Measurements from ENCODE around the gene SCCPDH. TPM values are rescaled to one million over a fixed set of nuclear protein-coding genes. Genes with fewer than 3 reads are reported as not detected.

Gene SCCPDH
- total and polyA plus RNA-seq, 2 donors (not counting 1 experiment from before 2014, with no cell fraction given), result 47.8 to 58.0 TPM

GRCh38 chr1:246815693-246816270 lies 91.6 kb downstream of the SCCPDH start:
- H3K79me2 ChIP-seq (ENCODE audit: control insufficient read depth, insufficient read depth, low read length), result no peaks in the 10 kb centered on the region
- peaks cover 8% of the 10 kb centered on the region for H3K27me3 ChIP-seq (ENCODE audit: control insufficient read depth, insufficient read depth, low read length)
- H4K20me1 ChIP-seq (ENCODE audit: control insufficient read depth, extremely low read depth, insufficient read depth, low read length), result no peaks in the 10 kb centered on the region
- H2AFZ ChIP-seq (ENCODE audit: low read length), result no peak overlapping the region
- TF ChIP-seq EZH2 (IDR thresholded peaks at IDR 0.05; ENCODE audit: low read length, missing control alignments) (no peak), CTCF (conservative IDR thresholded peaks at IDR 0.05 in 1 of 2, IDR thresholded peaks at IDR 0.05 in 1 of 2; ENCODE audit: low read depth in 1 of 2, low read length in 2 of 2) (no peak)
- DNase-seq (ENCODE audit: low read depth in 2 of 2), result no peak
- H3K4me2 ChIP-seq (ENCODE audit: extremely low read depth, insufficient read depth, low read length), result no peak overlapping the region
- H3K36me3 ChIP-seq (ENCODE audit: control insufficient read depth, insufficient read depth, low read length), result no peaks in the 10 kb centered on the region
- H3K9me3 ChIP-seq (ENCODE audit: control insufficient read depth, insufficient read depth, low read depth, low read length), result no peaks in the 10 kb centered on the region
- H3K9ac ChIP-seq (ENCODE audit: insufficient read depth, low read length), result no peak overlapping the region
- H3K4me1 ChIP-seq (ENCODE audit: control insufficient read depth, extremely low read depth, insufficient read depth, low read length), result no peaks in the 10 kb centered on the region
- no peak overlapping the region for H3K4me3 ChIP-seq (replicated peaks in 1 of 4; ENCODE audit: control extremely low read depth in 1 of 4, insufficient read depth in 1 of 4, low read depth in 3 of 4, low read length in 4 of 4)
- no peak overlapping the region for H3K27ac ChIP-seq (ENCODE audit: insufficient read depth, low read length)

Other genes with a start within 250 kb of the SCCPDH start
- gene SMYD3, start 217.1 kb upstream of the SCCPDH start, total RNA-seq, result 69.4 and 71.7 TPM in 2 replicates
- 30.1 and 83.1 TPM in 2 replicates for gene SMYD3, start 217.1 kb upstream of the SCCPDH start, polyA plus RNA-seq
- gene TFB2M, start 158.1 kb upstream of the SCCPDH start, total RNA-seq, result 14.9 and 15.9 TPM in 2 replicates
- gene TFB2M, start 158.1 kb upstream of the SCCPDH start, polyA plus RNA-seq, result 20.1 and 22.3 TPM in 2 replicates
- 20.0 and 26.9 TPM in 2 replicates for gene CNST, start 158.0 kb upstream of the SCCPDH start, total RNA-seq
- 20.2 and 33.9 TPM in 2 replicates for gene CNST, start 158.0 kb upstream of the SCCPDH start, polyA plus RNA-seq
- gene AHCTF1, start 207.5 kb downstream of the SCCPDH start, total RNA-seq, result 22.3 and 30.6 TPM in 2 replicates
- gene AHCTF1, start 207.5 kb downstream of the SCCPDH start, polyA plus RNA-seq, result 15.8 and 17.5 TPM in 2 replicates

Data from fibroblast of lung (primary cell).